ENCODE results near the gene FSTL1. TPM values are rescaled to one million over a fixed set of nuclear protein-coding genes. Genes with fewer than 3 reads are reported as not detected.

The FSTL1 gene
- total RNA-seq, 3 donors from 2014 or later (not counting 1 experiment from before 2014, with no cell fraction given) = 1.1 to 1.9 (median 1.4) TPM

DNA sequence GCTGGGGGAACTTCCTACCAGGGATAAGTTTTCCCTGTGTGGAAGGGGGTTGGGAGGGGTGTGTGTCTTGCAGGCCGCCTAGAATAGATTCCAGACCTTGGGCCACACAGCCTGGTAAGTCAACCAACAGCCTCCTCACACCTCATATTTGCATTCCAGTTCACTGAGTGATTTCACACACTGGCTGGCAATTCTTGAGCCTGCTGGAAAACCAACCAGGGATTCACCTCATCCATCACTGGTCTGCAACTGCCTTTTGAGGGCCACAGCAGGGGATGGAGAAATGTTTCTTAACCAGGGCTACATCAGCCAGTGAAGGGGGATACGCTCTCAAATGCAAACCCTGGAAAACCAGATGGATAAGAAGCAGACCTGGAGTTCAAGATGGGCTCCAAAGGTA is 2.0 kb downstream of the FSTL1 start:
- WGBS (ENCODE audit: insufficient coverage) = 100% methylated on average over 1 of the region's 2 CpGs
- no peaks in the 10 kb centered on the region for H3K9me3 Mint-ChIP-seq
- Histone ChIP-seq H3K27me3 (ENCODE audit: control insufficient read depth, insufficient read depth, low read length) (peaks cover 21% of the 10 kb centered on the region), H3K36me3 (ENCODE audit: control insufficient read depth, insufficient read depth, low read length) (no peaks in the 10 kb centered on the region), H3K4me3 (ENCODE audit: low read length) (no peak overlapping the region), H3K9me3 (ENCODE audit: control insufficient read depth, insufficient read depth, low read length) (no peaks in the 10 kb centered on the region), H3K27ac (ENCODE audit: low read length) (no peak overlapping the region), H3K4me1 (ENCODE audit: control insufficient read depth, insufficient read depth, low read length) (peaks cover 4% of the 10 kb centered on the region)
- H3K36me3 Mint-ChIP-seq = no peaks in the 10 kb centered on the region
- H3K27me3 Mint-ChIP-seq (ENCODE audit: low read depth in 2 of 2) = peaks cover 32 to 39% of the 10 kb centered on the region in 2 donors
- intact Hi-C loops (cut with micrococcal nuclease) = no loop called here
- no peak overlapping the region for H3K27ac Mint-ChIP-seq
- H3K4me1 Mint-ChIP-seq = peaks cover 0 to 6% of the 10 kb centered on the region in 2 donors
- H3K4me3 Mint-ChIP-seq = no peak overlapping the region
- no peak for ATAC-seq
- TF ChIP-seq, protein P1, sequence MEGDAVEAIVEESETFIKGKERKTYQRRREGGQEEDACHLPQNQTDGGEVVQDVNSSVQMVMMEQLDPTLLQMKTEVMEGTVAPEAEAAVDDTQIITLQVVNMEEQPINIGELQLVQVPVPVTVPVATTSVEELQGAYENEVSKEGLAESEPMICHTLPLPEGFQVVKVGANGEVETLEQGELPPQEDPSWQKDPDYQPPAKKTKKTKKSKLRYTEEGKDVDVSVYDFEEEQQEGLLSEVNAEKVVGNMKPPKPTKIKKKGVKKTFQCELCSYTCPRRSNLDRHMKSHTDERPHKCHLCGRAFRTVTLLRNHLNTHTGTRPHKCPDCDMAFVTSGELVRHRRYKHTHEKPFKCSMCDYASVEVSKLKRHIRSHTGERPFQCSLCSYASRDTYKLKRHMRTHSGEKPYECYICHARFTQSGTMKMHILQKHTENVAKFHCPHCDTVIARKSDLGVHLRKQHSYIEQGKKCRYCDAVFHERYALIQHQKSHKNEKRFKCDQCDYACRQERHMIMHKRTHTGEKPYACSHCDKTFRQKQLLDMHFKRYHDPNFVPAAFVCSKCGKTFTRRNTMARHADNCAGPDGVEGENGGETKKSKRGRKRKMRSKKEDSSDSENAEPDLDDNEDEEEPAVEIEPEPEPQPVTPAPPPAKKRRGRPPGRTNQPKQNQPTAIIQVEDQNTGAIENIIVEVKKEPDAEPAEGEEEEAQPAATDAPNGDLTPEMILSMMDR (IDR thresholded peaks at IDR 0.05) = no peak
- no peak for DNase-seq

DNA sequence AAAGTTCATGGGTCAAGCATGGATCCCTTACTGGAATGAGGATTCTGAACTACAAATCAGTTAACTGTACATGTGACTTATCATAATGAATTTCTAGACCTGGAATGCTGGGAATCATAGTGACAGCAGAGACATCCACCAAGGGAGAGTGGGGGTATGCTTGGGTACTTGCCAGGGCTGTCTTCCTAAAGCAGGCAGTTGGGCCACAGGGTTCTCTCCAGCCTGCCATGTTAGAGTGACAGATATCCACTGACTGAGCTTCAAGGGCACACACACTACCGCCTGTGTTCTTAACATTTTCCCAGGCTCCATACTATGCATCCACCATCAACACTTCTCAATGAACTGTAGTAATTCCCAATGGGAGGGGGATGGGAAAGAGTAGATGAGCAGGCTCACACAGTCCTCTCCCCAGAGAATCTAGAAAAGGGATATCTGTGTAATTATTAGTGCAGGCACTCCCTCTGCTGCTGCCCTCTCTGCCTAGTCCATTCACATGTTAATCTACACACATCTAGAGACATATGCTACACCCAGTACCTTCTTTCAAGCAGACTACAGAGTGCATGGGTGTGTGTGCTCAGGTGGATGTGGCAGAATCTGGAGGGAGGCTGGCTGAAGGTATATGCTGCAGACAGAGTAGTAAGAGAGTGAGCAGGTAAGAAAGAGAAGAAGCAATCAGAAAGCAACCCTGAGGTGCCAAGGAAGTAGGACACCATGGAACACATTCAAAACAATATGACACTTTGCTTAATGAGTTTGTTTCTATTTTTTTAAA is 3.7 kb downstream of the FSTL1 start:
- ATAC-seq (no peak), DNase-seq (no peak)
- H3K27me3 Mint-ChIP-seq (ENCODE audit: low read depth in 2 of 2) = peaks cover 25 to 28% of the 10 kb centered on the region in 2 donors
- no peaks in the 10 kb centered on the region for H3K9me3 Mint-ChIP-seq
- Histone ChIP-seq H3K36me3 (ENCODE audit: control insufficient read depth, insufficient read depth, low read length) (no peaks in the 10 kb centered on the region), H3K27me3 (ENCODE audit: control insufficient read depth, insufficient read depth, low read length) (peaks cover 19% of the 10 kb centered on the region), H3K27ac (ENCODE audit: low read length) (no peak overlapping the region), H3K4me3 (ENCODE audit: low read length) (no peak overlapping the region), H3K4me1 (ENCODE audit: control insufficient read depth, insufficient read depth, low read length) (peaks cover 4% of the 10 kb centered on the region), H3K9me3 (ENCODE audit: control insufficient read depth, insufficient read depth, low read length) (no peaks in the 10 kb centered on the region)
- H3K4me3 Mint-ChIP-seq = no peak overlapping the region
- TF ChIP-seq, protein P1 (IDR thresholded peaks at IDR 0.05) = no peak
- WGBS (ENCODE audit: insufficient coverage) = no CpG with 5 or more reads among the region's 1 CpG
- intact Hi-C loops (cut with micrococcal nuclease) = no loop called here
- H3K27ac Mint-ChIP-seq = no peak overlapping the region
- no peaks in the 10 kb centered on the region for H3K36me3 Mint-ChIP-seq
- peaks cover 0 to 6% of the 10 kb centered on the region in 2 donors for H3K4me1 Mint-ChIP-seq

DNA sequence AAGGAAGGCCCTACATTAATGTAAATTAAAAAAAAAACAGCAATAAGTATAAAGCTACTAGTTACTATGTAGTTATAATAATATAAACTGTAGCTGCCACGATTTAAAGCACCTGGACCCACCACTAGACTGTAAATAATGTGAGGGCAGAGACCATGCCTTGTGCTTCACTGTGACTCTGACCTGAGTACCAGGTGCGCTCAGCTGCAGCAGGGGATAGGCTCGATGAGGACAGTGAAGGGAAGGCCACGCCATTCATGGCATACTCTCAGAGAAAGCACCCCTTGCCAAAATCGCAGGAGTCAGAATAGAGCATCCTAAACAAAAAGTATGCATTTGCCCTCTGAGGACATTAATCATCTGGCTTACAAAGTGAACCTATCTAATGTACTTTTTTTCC is 5.1 kb downstream of the FSTL1 start:
- Histone ChIP-seq H3K4me1 (ENCODE audit: control insufficient read depth, insufficient read depth, low read length) (peaks cover 4% of the 10 kb centered on the region), H3K36me3 (ENCODE audit: control insufficient read depth, insufficient read depth, low read length) (no peaks in the 10 kb centered on the region), H3K27ac (ENCODE audit: low read length) (no peak overlapping the region), H3K9me3 (ENCODE audit: control insufficient read depth, insufficient read depth, low read length) (no peaks in the 10 kb centered on the region), H3K27me3 (ENCODE audit: control insufficient read depth, insufficient read depth, low read length) (peaks cover 14% of the 10 kb centered on the region), H3K4me3 (ENCODE audit: low read length) (no peak overlapping the region)
- WGBS (ENCODE audit: insufficient coverage) = 86% methylated on average over 5 of the region's 5 CpGs
- Mint-ChIP-seq H3K27me3 (ENCODE audit: low read depth in 2 of 2) (peaks cover 18 to 21% of the 10 kb centered on the region in 2 donors), H3K9me3 (no peaks in the 10 kb centered on the region), H3K27ac (no peak overlapping the region), H3K4me3 (no peak overlapping the region), H3K4me1 (peaks cover 0 to 6% of the 10 kb centered on the region in 2 donors), H3K36me3 (no peaks in the 10 kb centered on the region)
- no peak for DNase-seq
- no peak for ATAC-seq
- TF ChIP-seq, protein P1 (IDR thresholded peaks at IDR 0.05) = no peak
- intact Hi-C loops (cut with micrococcal nuclease) = no loop called here

Measured in natural killer cell (primary cell).